Peyer's patch (tissue), 4 donors: ENCODE results near the gene TIMM21.

Experiments
- CTCF ChIP-seq, 6 experiments: fragments of 450-650 bp in 4 of 6; fragments of 200-600 bp in 2 of 6; sonication (generic) in 1 of 6; IDR thresholded peaks; one replicate each; pipeline ENCODE4 v1.5.1; 2017 to 2019; ENCODE audit warnings: antibody characterized with exemption in 6 of 6, mild to moderate bottlenecking in 3 of 6, moderate library complexity in 1 of 6
- POLR2A ChIP-seq, 2 donors: fragments of 450-650 bp; IDR thresholded peaks; one replicate each; pipeline ENCODE4 v1.5.1; 2017; ENCODE audit warnings: antibody characterized with exemption in 2 of 2, mild to moderate bottlenecking in 2 of 2, moderate library complexity in 2 of 2

- TF ChIP-seq CTCF (IDR thresholded peaks at IDR 0.05) (peak in 2 of 6 experiments; percentile 1 to 11), POLR2A (IDR thresholded peaks at IDR 0.05) (no peak)
These were observed 888 bp upstream of the TIMM21 start for GRCh38 chr18:74147491-74147778.
